SK-N-SH (cell line): ENCODE measurements around the gene FERMT2. TPM values are rescaled to one million over a fixed set of nuclear protein-coding genes. Genes with fewer than 3 reads are reported as not detected.

ENCODE experiments used
- CHD2 ChIP-seq: fragments of 150-350 bp; IDR thresholded peaks from 2 replicates; pipeline ENCODE4 v1.6.1; 2018; ENCODE audit warnings: low read length; ENCODE audit not compliant: partially characterized antibody
- ELF1 ChIP-seq: IDR thresholded peaks from 2 replicates; pipeline ENCODE4 v1.4.0; 2012
- EZH2phosphoT487 ChIP-seq: fragments of 200-600 bp; sonication (generic); IDR thresholded peaks from 2 replicates; pipeline ENCODE4 v1.6.1; 2017; ENCODE audit warnings: low read depth, mixed run types, mild to moderate bottlenecking, antibody characterized with exemption, moderate library complexity, borderline replicate concordance
- FOXJ3 ChIP-seq: sonication (generic); formaldehyde crosslinking; IDR thresholded peaks from 2 replicates; pipeline ENCODE4 v1.5.1; 2020; ENCODE audit warnings: mild to moderate bottlenecking, missing genetic modification reagents
- FOXM1 ChIP-seq: IDR thresholded peaks from 2 replicates; pipeline ENCODE4 v1.4.0; 2012; ENCODE audit warnings: low read depth, mild to moderate bottlenecking
- GABPA ChIP-seq: IDR thresholded peaks from 2 replicates; pipeline ENCODE4 v1.4.0; 2012; ENCODE audit warnings: low read depth, mild to moderate bottlenecking
- JUND ChIP-seq: IDR thresholded peaks from 2 replicates; pipeline ENCODE4 v1.4.0; 2012
- NFIC ChIP-seq: IDR thresholded peaks from 2 replicates; pipeline ENCODE4 v1.4.0; 2012; ENCODE audit warnings: borderline replicate concordance
- POLR2AphosphoS5 ChIP-seq: IDR thresholded peaks from 2 replicates; pipeline ENCODE4 v1.6.1; 2012; ENCODE audit warnings: low read depth, low read length
- RCOR1 ChIP-seq: fragments of 150-350 bp; IDR thresholded peaks from 2 replicates; pipeline ENCODE4 v1.6.1; 2017; ENCODE audit warnings: antibody characterized with exemption, low read length
- RFX5 ChIP-seq: IDR thresholded peaks from 2 replicates; pipeline ENCODE4 v1.6.1; 2012; ENCODE audit warnings: mild to moderate bottlenecking, improper control_type of control experiment, low read length
- SIN3A ChIP-seq: IDR thresholded peaks from 2 replicates; pipeline ENCODE4 v1.6.1; 2012; ENCODE audit warnings: low read depth, mild to moderate bottlenecking, low read length, moderate library complexity, borderline replicate concordance
- SMC3 ChIP-seq: IDR thresholded peaks from 2 replicates; pipeline ENCODE4 v1.6.1; 2012; ENCODE audit warnings: low read depth, low read length, improper control_type of control experiment
- TCF12 ChIP-seq: IDR thresholded peaks from 2 replicates; pipeline ENCODE4 v1.4.0; 2012
- TEAD4 ChIP-seq: IDR thresholded peaks from 2 replicates; pipeline ENCODE4 v1.4.0; 2012; ENCODE audit warnings: mild to moderate bottlenecking, borderline replicate concordance; ENCODE audit not compliant: insufficient read depth
- USF2 ChIP-seq: fragments of 150-350 bp; IDR thresholded peaks from 2 replicates; pipeline ENCODE4 v1.6.1; 2017; ENCODE audit warnings: antibody characterized with exemption, low read length, low read depth, borderline replicate concordance
- YY1 ChIP-seq: IDR thresholded peaks from 2 replicates; pipeline ENCODE4 v1.4.0; 2012; ENCODE audit warnings: low read depth, mild to moderate bottlenecking
- polyA plus RNA-seq, 3 experiments: library from polyadenylated mRNA; depleted of rRNA; stranded (reverse); fragments of >200 nt; gene quantifications; 2 replicates each; pipeline ENCODE4 v1.2.3, GENCODE V29; 2012
- TF ChIP-seq, protein P1 (sequence below): fragments of 150-350 bp; IDR thresholded peaks from 2 replicates; pipeline ENCODE4 v1.6.1; 2016; ENCODE audit warnings: mild to moderate bottlenecking, low read depth, low read length
- TF ChIP-seq, protein P2 (sequence below): IDR thresholded peaks from 2 replicates; pipeline ENCODE4 v1.4.0; 2012; ENCODE audit warnings: low read depth
- TF ChIP-seq, protein P3 (sequence below): IDR thresholded peaks from 2 replicates; pipeline ENCODE4 v1.4.0; 2012; ENCODE audit warnings: low read depth, borderline replicate concordance
- TF ChIP-seq, protein P4 (sequence below): IDR thresholded peaks from 2 replicates; pipeline ENCODE4 v1.4.0; 2012; ENCODE audit warnings: low read depth, borderline replicate concordance

The FERMT2 gene
- polyA plus RNA-seq, 1 of the 3 experiments (the other 2 are of a cell fraction): 40.1 TPM

GRCh38 chr14:52824462-52824861, 126.4 kb downstream of the FERMT2 start (continued):
- TF ChIP-seq, protein P1, sequence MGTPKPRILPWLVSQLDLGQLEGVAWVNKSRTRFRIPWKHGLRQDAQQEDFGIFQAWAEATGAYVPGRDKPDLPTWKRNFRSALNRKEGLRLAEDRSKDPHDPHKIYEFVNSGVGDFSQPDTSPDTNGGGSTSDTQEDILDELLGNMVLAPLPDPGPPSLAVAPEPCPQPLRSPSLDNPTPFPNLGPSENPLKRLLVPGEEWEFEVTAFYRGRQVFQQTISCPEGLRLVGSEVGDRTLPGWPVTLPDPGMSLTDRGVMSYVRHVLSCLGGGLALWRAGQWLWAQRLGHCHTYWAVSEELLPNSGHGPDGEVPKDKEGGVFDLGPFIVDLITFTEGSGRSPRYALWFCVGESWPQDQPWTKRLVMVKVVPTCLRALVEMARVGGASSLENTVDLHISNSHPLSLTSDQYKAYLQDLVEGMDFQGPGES: no peak
- TF ChIP-seq JUND (no peak), TEAD4 (no peak), SIN3A (no peak), SMC3 (no peak), FOXJ3 (CRISPR knock-in tag) (no peak), TCF12 (peak; percentile 45; the same call in 1 of the 2 replicates), ELF1 (no peak), RCOR1 (no peak), EZH2phosphoT487 (no peak), RFX5 (no peak), USF2 (no peak), POLR2AphosphoS5 (no peak), NFIC (no peak), GABPA (no peak), CHD2 (no peak), FOXM1 (no peak), YY1 (no peak)
- TF ChIP-seq, protein P2, sequence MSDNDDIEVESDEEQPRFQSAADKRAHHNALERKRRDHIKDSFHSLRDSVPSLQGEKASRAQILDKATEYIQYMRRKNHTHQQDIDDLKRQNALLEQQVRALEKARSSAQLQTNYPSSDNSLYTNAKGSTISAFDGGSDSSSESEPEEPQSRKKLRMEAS: no peak
- TF ChIP-seq, protein P3, sequence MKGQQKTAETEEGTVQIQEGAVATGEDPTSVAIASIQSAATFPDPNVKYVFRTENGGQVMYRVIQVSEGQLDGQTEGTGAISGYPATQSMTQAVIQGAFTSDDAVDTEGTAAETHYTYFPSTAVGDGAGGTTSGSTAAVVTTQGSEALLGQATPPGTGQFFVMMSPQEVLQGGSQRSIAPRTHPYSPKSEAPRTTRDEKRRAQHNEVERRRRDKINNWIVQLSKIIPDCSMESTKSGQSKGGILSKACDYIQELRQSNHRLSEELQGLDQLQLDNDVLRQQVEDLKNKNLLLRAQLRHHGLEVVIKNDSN: no peak
- TF ChIP-seq, protein P4, sequence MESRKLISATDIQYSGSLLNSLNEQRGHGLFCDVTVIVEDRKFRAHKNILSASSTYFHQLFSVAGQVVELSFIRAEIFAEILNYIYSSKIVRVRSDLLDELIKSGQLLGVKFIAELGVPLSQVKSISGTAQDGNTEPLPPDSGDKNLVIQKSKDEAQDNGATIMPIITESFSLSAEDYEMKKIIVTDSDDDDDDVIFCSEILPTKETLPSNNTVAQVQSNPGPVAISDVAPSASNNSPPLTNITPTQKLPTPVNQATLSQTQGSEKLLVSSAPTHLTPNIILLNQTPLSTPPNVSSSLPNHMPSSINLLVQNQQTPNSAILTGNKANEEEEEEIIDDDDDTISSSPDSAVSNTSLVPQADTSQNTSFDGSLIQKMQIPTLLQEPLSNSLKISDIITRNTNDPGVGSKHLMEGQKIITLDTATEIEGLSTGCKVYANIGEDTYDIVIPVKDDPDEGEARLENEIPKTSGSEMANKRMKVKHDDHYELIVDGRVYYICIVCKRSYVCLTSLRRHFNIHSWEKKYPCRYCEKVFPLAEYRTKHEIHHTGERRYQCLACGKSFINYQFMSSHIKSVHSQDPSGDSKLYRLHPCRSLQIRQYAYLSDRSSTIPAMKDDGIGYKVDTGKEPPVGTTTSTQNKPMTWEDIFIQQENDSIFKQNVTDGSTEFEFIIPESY: no peak
